MM.1S (cell line): ENCODE data around the gene SPCS3.

Experiments used
- EZH2 ChIP-seq: fragments of 300-600 bp; sonication (generic); optimal IDR thresholded peaks from 2 replicates; pipeline ENCODE3; 2017; ENCODE audit warnings: low read depth, mild to moderate bottlenecking, antibody characterized with exemption, low read length, mixed read lengths
- TF ChIP-seq, protein P1 (sequence below): fragments of 300-600 bp; sonication (generic); IDR thresholded peaks from 2 replicates; pipeline ENCODE4 v1.5.1; 2016; ENCODE audit warnings: antibody characterized with exemption, low read length, mixed read lengths

DNA sequence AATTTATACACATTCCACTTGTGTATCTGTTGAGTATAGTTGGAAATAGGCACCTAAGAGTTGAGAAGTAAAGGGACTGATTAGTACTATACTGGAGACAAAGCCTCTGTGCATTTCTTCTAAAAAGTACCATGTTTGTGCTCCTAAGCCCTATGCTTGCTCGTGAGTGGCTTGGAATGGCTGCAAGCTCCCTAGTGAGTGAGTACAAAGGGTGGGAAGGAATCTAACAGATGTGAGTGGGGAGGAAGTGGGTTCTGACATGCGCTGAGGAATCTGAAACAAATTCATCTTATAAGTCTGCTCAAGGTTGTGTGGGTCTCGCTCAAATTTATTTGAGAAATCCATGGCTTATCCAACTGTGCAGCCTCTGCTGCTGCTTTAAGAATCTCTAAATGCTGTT, 13.3 kb downstream of the SPCS3 start:
- TF ChIP-seq, protein P1, sequence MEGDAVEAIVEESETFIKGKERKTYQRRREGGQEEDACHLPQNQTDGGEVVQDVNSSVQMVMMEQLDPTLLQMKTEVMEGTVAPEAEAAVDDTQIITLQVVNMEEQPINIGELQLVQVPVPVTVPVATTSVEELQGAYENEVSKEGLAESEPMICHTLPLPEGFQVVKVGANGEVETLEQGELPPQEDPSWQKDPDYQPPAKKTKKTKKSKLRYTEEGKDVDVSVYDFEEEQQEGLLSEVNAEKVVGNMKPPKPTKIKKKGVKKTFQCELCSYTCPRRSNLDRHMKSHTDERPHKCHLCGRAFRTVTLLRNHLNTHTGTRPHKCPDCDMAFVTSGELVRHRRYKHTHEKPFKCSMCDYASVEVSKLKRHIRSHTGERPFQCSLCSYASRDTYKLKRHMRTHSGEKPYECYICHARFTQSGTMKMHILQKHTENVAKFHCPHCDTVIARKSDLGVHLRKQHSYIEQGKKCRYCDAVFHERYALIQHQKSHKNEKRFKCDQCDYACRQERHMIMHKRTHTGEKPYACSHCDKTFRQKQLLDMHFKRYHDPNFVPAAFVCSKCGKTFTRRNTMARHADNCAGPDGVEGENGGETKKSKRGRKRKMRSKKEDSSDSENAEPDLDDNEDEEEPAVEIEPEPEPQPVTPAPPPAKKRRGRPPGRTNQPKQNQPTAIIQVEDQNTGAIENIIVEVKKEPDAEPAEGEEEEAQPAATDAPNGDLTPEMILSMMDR = no peak
- no peak for TF ChIP-seq EZH2
